H9 (cell line): ENCODE data around the gene GARNL3. TPM values are rescaled to one million over a fixed set of nuclear protein-coding genes. Genes with fewer than 3 reads are reported as not detected.

Experiments used
- DNase-seq: peaks from one replicate; pipeline ENCODE4 v3.0.0-alpha.2; 2017
- H2AFZ ChIP-seq: one replicate; pipeline ENCODE4 v1.6.1; 2013; ENCODE audit warnings: mild to moderate bottlenecking, low read length, control low read depth, moderate library complexity
- H2AK5ac ChIP-seq: 2 replicates; pipeline ENCODE4 v1.6.1; 2013; ENCODE audit warnings: low read length, control low read depth, mixed read lengths; ENCODE audit not compliant: insufficient read length
- H2BK120ac ChIP-seq: one replicate; pipeline ENCODE4 v1.6.1; 2013; ENCODE audit warnings: low read depth, mild to moderate bottlenecking, low read length, control low read depth, inconsistent platforms; ENCODE audit not compliant: poor library complexity, severe bottlenecking
- H2BK12ac ChIP-seq: 2 replicates; pipeline ENCODE4 v1.6.1; 2013; ENCODE audit warnings: low read length, control low read depth, mixed read lengths, low read depth; ENCODE audit not compliant: insufficient read length
- H2BK15ac ChIP-seq: 2 replicates; pipeline ENCODE4 v1.6.1; 2013; ENCODE audit warnings: low read depth, low read length, control low read depth
- H2BK20ac ChIP-seq: one replicate; pipeline ENCODE4 v1.6.1; 2013; ENCODE audit warnings: low read depth, mild to moderate bottlenecking, low read length, control low read depth, inconsistent platforms; ENCODE audit not compliant: poor library complexity, severe bottlenecking
- H2BK5ac ChIP-seq: 2 replicates; pipeline ENCODE4 v1.6.1; 2013; ENCODE audit warnings: low read length, control low read depth, mixed read lengths; ENCODE audit not compliant: insufficient read length
- H3K14ac ChIP-seq: 2 replicates; pipeline ENCODE4 v1.6.1; 2013; ENCODE audit warnings: low read length, control low read depth; ENCODE audit not compliant: insufficient read depth
- H3K18ac ChIP-seq: 2 replicates; pipeline ENCODE4 v1.6.1; 2013; ENCODE audit warnings: low read depth, mild to moderate bottlenecking, mixed read lengths, low read length, control low read depth; ENCODE audit not compliant: insufficient read length
- H3K23ac ChIP-seq: 2 replicates; pipeline ENCODE4 v1.6.1; 2013; ENCODE audit warnings: low read length, control low read depth, mixed read lengths, low read depth; ENCODE audit not compliant: insufficient read length
- H3K23me2 ChIP-seq: 2 replicates; pipeline ENCODE4 v1.6.1; 2013; ENCODE audit warnings: low read depth, mild to moderate bottlenecking, mixed read lengths, low read length, control low read depth; ENCODE audit not compliant: insufficient read length, poor library complexity, severe bottlenecking
- H3K27ac ChIP-seq: 2 replicates; pipeline ENCODE4 v1.5.1; 2013; ENCODE audit warnings: low read length, control low read depth, mixed read lengths, low read depth; ENCODE audit not compliant: insufficient read length
- H3K27me3 ChIP-seq: 2 replicates; pipeline ENCODE4 v1.6.1; 2013; ENCODE audit warnings: low read length, control low read depth, inconsistent platforms; ENCODE audit not compliant: insufficient read depth
- H3K4ac ChIP-seq: 2 replicates; pipeline ENCODE4 v1.6.1; 2013; ENCODE audit warnings: low read depth, mild to moderate bottlenecking, control low read depth, inconsistent platforms, low read length, moderate library complexity
- H3K4me1 ChIP-seq: 2 replicates; pipeline ENCODE4 v1.6.1; 2013; ENCODE audit warnings: low read length, control low read depth, inconsistent platforms; ENCODE audit not compliant: insufficient read depth
- H3K4me2 ChIP-seq: 2 replicates; pipeline ENCODE4 v1.6.1; 2013; ENCODE audit warnings: low read length, control low read depth, mixed read lengths; ENCODE audit not compliant: insufficient read length, insufficient read depth
- H3K56ac ChIP-seq: 2 replicates; pipeline ENCODE4 v1.6.1; 2013; ENCODE audit warnings: low read depth, mild to moderate bottlenecking, mixed read lengths, low read length, control low read depth; ENCODE audit not compliant: insufficient read length
- H3K79me1 ChIP-seq: 2 replicates; pipeline ENCODE4 v1.6.1; 2013; ENCODE audit warnings: low read depth, mild to moderate bottlenecking, moderate library complexity, low read length, control low read depth, inconsistent platforms; ENCODE audit not compliant: insufficient read depth, poor library complexity, severe bottlenecking
- H3K79me2 ChIP-seq: 2 replicates; pipeline ENCODE4 v1.6.1; 2013; ENCODE audit warnings: low read length, control low read depth, inconsistent platforms; ENCODE audit not compliant: insufficient read depth
- H3K9ac ChIP-seq: 2 replicates; pipeline ENCODE4 v1.6.1; 2013; ENCODE audit warnings: low read length, control low read depth, mixed read lengths; ENCODE audit not compliant: insufficient read length; ENCODE audit errors: extremely low read depth
- H3K9me3 ChIP-seq: one replicate; pipeline ENCODE4 v1.6.1; 2013; ENCODE audit warnings: low read depth, low read length, inconsistent platforms; ENCODE audit not compliant: control insufficient read depth
- H3T11ph ChIP-seq: one replicate; pipeline ENCODE4 v1.6.1; 2013; ENCODE audit warnings: mild to moderate bottlenecking, low read length, control low read depth, inconsistent platforms
- H4K20me1 ChIP-seq: one replicate; pipeline ENCODE4 v1.6.1; 2013; ENCODE audit not compliant: control insufficient read depth, insufficient read length, insufficient read depth
- H4K5ac ChIP-seq: 2 replicates; pipeline ENCODE4 v1.6.1; 2013; ENCODE audit warnings: low read depth, mild to moderate bottlenecking, mixed read lengths, low read length, control low read depth; ENCODE audit not compliant: insufficient read length
- H4K8ac ChIP-seq: replicated peaks from 2 replicates; pipeline ENCODE4 v1.6.1; 2013; ENCODE audit warnings: low read length, control low read depth, mixed read lengths, low read depth; ENCODE audit not compliant: insufficient read length
- H4K91ac ChIP-seq: 2 replicates; pipeline ENCODE4 v1.6.1; 2013; ENCODE audit warnings: low read depth, mild to moderate bottlenecking, moderate library complexity, mixed read lengths, low read length, control low read depth; ENCODE audit not compliant: insufficient read length
- H3K27ac Mint-ChIP-seq, 3 experiments: 2 replicates in 2 of 3; 3 replicates in 1 of 3; pipeline ENCODE4 v1.8.0; 2020 to 2021; ENCODE audit warnings: mixed read lengths in 3 of 3, mild to moderate bottlenecking in 1 of 3, moderate library complexity in 1 of 3
- H3K27me3 Mint-ChIP-seq: 2 replicates; pipeline ENCODE4 v1.8.0; 2021; ENCODE audit warnings: low read depth, mild to moderate bottlenecking, moderate library complexity, mixed read lengths
- H3K36me3 Mint-ChIP-seq, 3 experiments: 2 replicates in 2 of 3; 3 replicates in 1 of 3; pipeline ENCODE4 v1.8.0; 2020 to 2021; ENCODE audit warnings: low read depth in 3 of 3, mixed read lengths in 3 of 3; ENCODE audit not compliant: insufficient read depth in 1 of 3
- H3K4me1 Mint-ChIP-seq, 2 experiments: 2 replicates each; pipeline ENCODE4 v1.8.0; 2020; ENCODE audit warnings: mixed read lengths in 2 of 2
- H3K4me3 Mint-ChIP-seq, 2 experiments: 2 replicates in 1 of 2; 3 replicates in 1 of 2; pipeline ENCODE4 v1.8.0; 2020 to 2021; ENCODE audit warnings: mild to moderate bottlenecking in 2 of 2, mixed read lengths in 2 of 2, moderate library complexity in 1 of 2
- H3K9me3 Mint-ChIP-seq, 2 experiments: 2 replicates in 1 of 2; 3 replicates in 1 of 2; pipeline ENCODE4 v1.8.0; 2020; ENCODE audit warnings: mild to moderate bottlenecking in 2 of 2, mixed read lengths in 2 of 2, moderate library complexity in 1 of 2
- WGBS: extraction: QIAGEN DNeasy Blood & Tissue Kit; methylation state at CpG from one replicate; pipeline ENCODE4 v1.1.7; 2013; ENCODE audit warnings: missing lambda C conversion rate, low lambda C conversion rate, mixed read lengths; ENCODE audit not compliant: insufficient read length; ENCODE audit errors: extremely low coverage; 5-methylcytosine and 5-hydroxymethylcytosine counted together
- total RNA-seq: library from RNA; stranded (reverse); gene quantifications from 2 replicates; pipeline ENCODE4 v1.2.1, GENCODE V29; 2021
- TF ChIP-seq, protein P1 (sequence below): fragments of 200-600 bp; sonication (generic); conservative IDR thresholded peaks from 3 replicates; pipeline ENCODE4 v1.8.0; 2021; ENCODE audit warnings: antibody characterized with exemption, mild to moderate bottlenecking

Gene GARNL3
- total RNA-seq, 1 experiment from 2014 or later = 8.7 TPM

DNA sequence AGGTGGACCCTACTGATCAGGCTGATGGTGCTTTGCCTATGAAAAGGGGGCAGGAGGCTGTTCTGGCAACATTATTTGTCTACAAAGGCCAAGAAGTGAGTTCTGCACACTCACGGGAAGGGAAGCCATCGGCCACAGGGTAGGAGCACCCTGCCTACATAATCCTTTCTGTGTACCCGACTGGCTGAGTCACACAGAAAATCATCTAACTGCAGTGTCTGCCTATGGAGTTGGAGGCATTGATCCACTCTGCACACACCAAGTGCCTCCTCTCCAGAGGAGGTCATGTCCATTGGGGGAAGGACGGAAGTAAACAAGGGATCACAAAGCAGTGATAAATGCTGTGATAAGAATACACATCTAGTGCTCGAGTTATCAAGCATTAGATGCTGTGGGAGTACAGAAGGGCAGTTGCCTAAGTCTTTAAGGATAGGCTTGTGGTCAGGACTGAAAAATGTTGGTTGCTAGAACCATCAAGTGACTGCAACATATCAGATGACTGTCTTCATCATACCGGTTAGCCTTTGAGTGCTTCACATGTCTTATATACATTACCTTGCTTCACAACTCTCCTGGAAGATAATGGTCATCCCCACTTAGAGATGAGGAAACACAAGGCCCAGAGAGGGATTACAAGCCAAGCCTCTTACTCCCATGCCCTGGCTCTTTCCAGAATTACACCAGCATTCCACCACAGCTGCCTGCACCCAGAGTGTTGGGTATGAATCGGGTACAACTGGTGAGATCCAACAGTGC is 131.1 kb downstream of the GARNL3 start:
- no CpG with 5 or more reads among the region's 7 CpGs for WGBS
- H3K36me3 Mint-ChIP-seq = peaks cover 0 to 7% (median 7%) of the 10 kb centered on the region in 3 experiments; a peak in 3 of 7 replicates
- H3K23me2 ChIP-seq = peaks cover 11% of the 10 kb centered on the region

More for the DNA sequence above, 131.1 kb downstream of the GARNL3 start:
- H3K9ac ChIP-seq = peak overlapping the region; percentile 40
- H2AK5ac ChIP-seq = no peak overlapping the region
- peaks cover 17 to 28% of the 10 kb centered on the region in 2 experiments for H3K4me1 Mint-ChIP-seq
- H2BK12ac ChIP-seq = no peak overlapping the region
- no peak overlapping the region for H4K5ac ChIP-seq
- no peak overlapping the region for H2BK20ac ChIP-seq
- no peak overlapping the region for H2BK15ac ChIP-seq
- TF ChIP-seq, protein P1, sequence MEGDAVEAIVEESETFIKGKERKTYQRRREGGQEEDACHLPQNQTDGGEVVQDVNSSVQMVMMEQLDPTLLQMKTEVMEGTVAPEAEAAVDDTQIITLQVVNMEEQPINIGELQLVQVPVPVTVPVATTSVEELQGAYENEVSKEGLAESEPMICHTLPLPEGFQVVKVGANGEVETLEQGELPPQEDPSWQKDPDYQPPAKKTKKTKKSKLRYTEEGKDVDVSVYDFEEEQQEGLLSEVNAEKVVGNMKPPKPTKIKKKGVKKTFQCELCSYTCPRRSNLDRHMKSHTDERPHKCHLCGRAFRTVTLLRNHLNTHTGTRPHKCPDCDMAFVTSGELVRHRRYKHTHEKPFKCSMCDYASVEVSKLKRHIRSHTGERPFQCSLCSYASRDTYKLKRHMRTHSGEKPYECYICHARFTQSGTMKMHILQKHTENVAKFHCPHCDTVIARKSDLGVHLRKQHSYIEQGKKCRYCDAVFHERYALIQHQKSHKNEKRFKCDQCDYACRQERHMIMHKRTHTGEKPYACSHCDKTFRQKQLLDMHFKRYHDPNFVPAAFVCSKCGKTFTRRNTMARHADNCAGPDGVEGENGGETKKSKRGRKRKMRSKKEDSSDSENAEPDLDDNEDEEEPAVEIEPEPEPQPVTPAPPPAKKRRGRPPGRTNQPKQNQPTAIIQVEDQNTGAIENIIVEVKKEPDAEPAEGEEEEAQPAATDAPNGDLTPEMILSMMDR = no peak
- peak overlapping the region; percentile 63 to 93 (median 92); a peak in 4 of 7 replicates for H3K27ac Mint-ChIP-seq
- no peaks in the 10 kb centered on the region for H3K4me1 ChIP-seq
- peak overlapping the region; percentile 73 to 78 for H3K4me3 Mint-ChIP-seq
- no peak overlapping the region for H3K18ac ChIP-seq
- no peak overlapping the region for H4K8ac ChIP-seq
- no peak overlapping the region for H2AFZ ChIP-seq
- H4K91ac ChIP-seq = no peak overlapping the region
- H3K79me2 ChIP-seq = no peaks in the 10 kb centered on the region
- H2BK5ac ChIP-seq = no peak overlapping the region
- H3K27ac ChIP-seq = no peak overlapping the region
- no peaks in the 10 kb centered on the region for H3K9me3 Mint-ChIP-seq
- no peaks in the 10 kb centered on the region for H3K27me3 ChIP-seq
- H3K56ac ChIP-seq = no peak overlapping the region
- H3K27me3 Mint-ChIP-seq = peaks cover 11% of the 10 kb centered on the region
- peak overlapping the region; percentile 78 for H3K4me2 ChIP-seq
- no peak for DNase-seq
- H2BK120ac ChIP-seq = no peak overlapping the region
- no peak overlapping the region; the same call in 1 of the 2 replicates for H3K14ac ChIP-seq
- no peak overlapping the region for H3T11ph ChIP-seq
- H3K4ac ChIP-seq = no peak overlapping the region
- peak overlapping the region; percentile 37 for H3K23ac ChIP-seq
- no peaks in the 10 kb centered on the region for H4K20me1 ChIP-seq
- H3K9me3 ChIP-seq = no peaks in the 10 kb centered on the region
- H3K79me1 ChIP-seq = no peaks in the 10 kb centered on the region
